Activated CD4-positive, alpha-beta T cell treated with anti-CD3 and anti-CD28 coated beads, Interleukin-2, amount 10 ng/mL, durations not matched to agents 24 days and 14 days (primary cell): ENCODE data around the gene ARHGEF17. TPM values are rescaled to one million over a fixed set of nuclear protein-coding genes. Genes with fewer than 3 reads are reported as not detected.

ENCODE experiments used
- DNase-seq: peaks from one replicate; pipeline ENCODE4 v3.0.0; 2022
- H3K27ac Mint-ChIP-seq: one replicate; pipeline ENCODE4 v1.8.0; 2022; ENCODE audit warnings: mild to moderate bottlenecking, mixed read lengths
- H3K27me3 Mint-ChIP-seq: one replicate; pipeline ENCODE4 v1.8.0; 2022; ENCODE audit warnings: mixed read lengths
- H3K36me3 Mint-ChIP-seq: one replicate; pipeline ENCODE4 v1.8.0; 2022; ENCODE audit warnings: low read depth, mild to moderate bottlenecking, mixed read lengths
- H3K4me1 Mint-ChIP-seq: one replicate; pipeline ENCODE4 v1.8.0; 2021; ENCODE audit warnings: mixed read lengths
- H3K4me3 Mint-ChIP-seq: one replicate; pipeline ENCODE4 v1.8.0; 2022; ENCODE audit warnings: mild to moderate bottlenecking, moderate library complexity, mixed read lengths
- H3K9me3 Mint-ChIP-seq: one replicate; pipeline ENCODE4 v1.8.0; 2021; ENCODE audit warnings: mixed read lengths
- intact Hi-C: fragments of 100-400 bp; cut with micrococcal nuclease; formaldehyde crosslinking; loops from one replicate; pipeline ENCODE4 v1.15.1; 2023
- total RNA-seq: library from RNA; stranded (reverse); gene quantifications from 2 replicates; pipeline ENCODE4 v1.2.3, GENCODE V29; 2022

The ARHGEF17 gene
- total RNA-seq, 1 donor from 2014 or later = not detected

DNA sequence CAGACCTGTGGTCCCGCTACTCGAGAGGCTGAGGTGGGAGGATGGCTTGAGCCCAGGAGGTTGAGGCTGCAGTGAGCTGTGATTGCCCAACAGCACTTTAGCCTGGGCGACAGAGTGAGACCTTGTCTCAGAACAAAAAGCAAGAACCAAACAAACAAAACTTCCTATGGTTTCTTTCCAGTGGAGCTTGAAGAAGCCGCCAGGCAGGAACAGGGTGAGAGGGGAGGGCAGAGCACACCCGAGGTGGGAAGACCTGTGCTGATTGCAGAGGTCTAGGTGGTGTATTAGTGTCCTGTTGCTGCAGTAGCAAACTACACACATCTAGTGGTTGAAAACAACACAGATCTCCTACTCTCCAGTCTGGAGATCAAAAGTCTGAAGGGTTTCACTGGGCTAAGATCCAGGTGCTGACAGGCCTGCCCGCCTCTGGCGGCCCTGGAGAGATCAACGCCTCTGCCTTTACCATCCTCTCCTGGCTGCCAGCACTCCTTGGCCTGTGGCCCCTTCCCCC, 10.5 kb downstream of the ARHGEF17 start:
- Mint-ChIP-seq H3K27me3 (peaks cover 4% of the 10 kb centered on the region), H3K36me3 (no peaks in the 10 kb centered on the region), H3K27ac (no peak overlapping the region), H3K4me1 (peaks cover 8% of the 10 kb centered on the region), H3K4me3 (no peak overlapping the region), H3K9me3 (no peaks in the 10 kb centered on the region)
- intact Hi-C loops = no loop called here
- DNase-seq = no peak

- H3K36me3 Mint-ChIP-seq = no peaks in the 10 kb centered on the region
- no peak overlapping the region for H3K27ac Mint-ChIP-seq
- no peak for DNase-seq
- intact Hi-C loops = no loop called here
- no peak overlapping the region for H3K4me3 Mint-ChIP-seq
- no peaks in the 10 kb centered on the region for H3K4me1 Mint-ChIP-seq
- no peaks in the 10 kb centered on the region for H3K9me3 Mint-ChIP-seq
- H3K27me3 Mint-ChIP-seq = peaks cover 4% of the 10 kb centered on the region
Observed at GRCh38 chr11:73320763-73321603, 12.9 kb downstream of the ARHGEF17 start.

DNA sequence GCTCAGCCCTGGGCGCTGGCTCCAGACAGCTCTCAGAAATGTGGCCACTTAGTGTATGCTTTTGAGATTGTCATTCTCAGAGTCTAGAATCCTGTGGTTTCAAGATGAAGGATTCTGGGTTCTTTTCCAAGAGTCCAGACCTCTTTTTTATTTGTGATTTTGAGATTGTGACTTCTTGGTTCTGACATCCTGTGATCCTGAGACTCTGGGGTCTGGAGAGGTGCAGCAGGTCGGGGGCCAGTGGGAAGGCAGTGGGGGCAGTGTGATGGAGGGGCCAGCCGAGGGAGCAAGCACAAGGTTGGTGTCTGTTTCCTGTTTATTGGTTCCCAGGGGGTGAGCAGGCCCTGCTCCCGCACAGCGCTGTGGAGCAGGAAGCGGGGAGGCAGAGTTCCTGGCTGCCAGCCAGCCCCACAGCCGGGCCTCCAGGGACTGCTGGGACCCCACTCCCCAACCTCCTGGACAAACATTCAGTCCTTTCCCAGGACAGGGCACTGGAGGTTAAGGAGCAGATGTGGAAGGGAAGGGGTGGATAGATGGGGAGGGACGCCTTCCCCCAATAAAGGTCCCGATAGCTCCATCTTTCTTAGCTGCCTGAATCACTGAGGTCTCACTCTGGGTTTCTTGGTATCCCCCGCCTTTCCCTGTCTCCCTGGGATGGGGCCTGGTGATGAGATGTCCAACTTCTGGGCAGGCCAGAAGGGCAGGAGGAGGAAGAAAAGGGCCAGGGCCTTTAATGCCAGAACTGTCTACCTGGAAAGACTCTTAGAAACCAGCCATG, 13.7 kb downstream of the ARHGEF17 start:
- intact Hi-C loops = no loop called here
- H3K4me3 Mint-ChIP-seq = no peak overlapping the region
- DNase-seq = no peak
- no peaks in the 10 kb centered on the region for H3K36me3 Mint-ChIP-seq
- no peaks in the 10 kb centered on the region for H3K27me3 Mint-ChIP-seq
- no peaks in the 10 kb centered on the region for H3K4me1 Mint-ChIP-seq
- no peak overlapping the region for H3K27ac Mint-ChIP-seq
- H3K9me3 Mint-ChIP-seq = no peaks in the 10 kb centered on the region

GRCh38 chr11:73322382-73323306, 14.6 kb downstream of the ARHGEF17 start:
- DNase-seq = no peak
- intact Hi-C loops = no loop called here
- Mint-ChIP-seq H3K9me3 (no peaks in the 10 kb centered on the region), H3K4me3 (no peak overlapping the region), H3K27ac (no peak overlapping the region), H3K4me1 (no peaks in the 10 kb centered on the region), H3K36me3 (no peaks in the 10 kb centered on the region), H3K27me3 (no peaks in the 10 kb centered on the region)

DNA sequence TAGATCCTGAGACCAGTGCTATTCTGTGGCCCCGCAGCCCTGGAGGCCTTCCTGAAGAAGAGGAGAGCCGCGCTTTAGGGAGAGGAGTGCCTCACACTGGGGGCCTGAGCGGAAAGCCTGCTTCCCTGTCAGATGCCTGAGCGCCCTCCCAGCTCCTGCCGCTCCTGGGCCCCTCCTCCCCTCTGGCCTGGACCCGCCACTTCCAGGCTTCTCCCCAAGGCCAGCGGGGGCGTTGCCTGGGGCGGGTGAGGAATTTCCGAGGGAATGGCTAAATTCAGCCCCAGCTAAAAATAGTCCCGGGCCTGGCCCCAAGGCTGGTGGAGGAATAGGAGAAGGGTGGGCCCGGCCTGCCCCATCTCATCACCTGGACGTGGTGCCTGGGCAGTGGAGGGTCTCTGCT, 15.4 kb downstream of the ARHGEF17 start:
- H3K4me3 Mint-ChIP-seq = no peak overlapping the region
- H3K36me3 Mint-ChIP-seq = no peaks in the 10 kb centered on the region
- no peaks in the 10 kb centered on the region for H3K9me3 Mint-ChIP-seq
- DNase-seq = no peak
- no peaks in the 10 kb centered on the region for H3K4me1 Mint-ChIP-seq
- intact Hi-C loops = no loop called here
- no peak overlapping the region for H3K27ac Mint-ChIP-seq
- H3K27me3 Mint-ChIP-seq = no peaks in the 10 kb centered on the region

DNA sequence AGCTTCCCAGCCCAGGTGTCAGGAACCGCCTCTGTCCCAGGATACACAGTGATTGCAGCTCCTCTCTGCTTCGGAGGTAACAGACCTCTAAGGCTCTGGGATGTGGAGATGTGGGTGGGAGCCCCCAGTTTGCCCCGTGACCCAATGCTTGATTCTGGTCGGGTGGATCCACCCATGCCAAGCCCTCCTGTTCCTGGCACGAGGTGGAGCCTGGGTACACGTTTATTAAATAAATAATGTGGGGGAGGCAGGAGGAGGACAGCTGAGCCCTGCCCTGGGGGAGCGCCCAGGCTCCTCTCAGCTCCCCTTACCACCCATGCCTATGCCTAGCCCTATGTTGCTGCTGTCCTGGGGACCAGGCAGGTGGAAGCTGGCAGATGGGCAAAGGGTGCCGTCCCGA, 16.0 kb downstream of the ARHGEF17 start:
- H3K9me3 Mint-ChIP-seq = no peaks in the 10 kb centered on the region
- H3K4me3 Mint-ChIP-seq = no peak overlapping the region
- no peaks in the 10 kb centered on the region for H3K4me1 Mint-ChIP-seq
- no peaks in the 10 kb centered on the region for H3K36me3 Mint-ChIP-seq
- intact Hi-C loops = no loop called here
- peaks cover 2% of the 10 kb centered on the region for H3K27me3 Mint-ChIP-seq
- DNase-seq = no peak
- no peak overlapping the region for H3K27ac Mint-ChIP-seq

DNA sequence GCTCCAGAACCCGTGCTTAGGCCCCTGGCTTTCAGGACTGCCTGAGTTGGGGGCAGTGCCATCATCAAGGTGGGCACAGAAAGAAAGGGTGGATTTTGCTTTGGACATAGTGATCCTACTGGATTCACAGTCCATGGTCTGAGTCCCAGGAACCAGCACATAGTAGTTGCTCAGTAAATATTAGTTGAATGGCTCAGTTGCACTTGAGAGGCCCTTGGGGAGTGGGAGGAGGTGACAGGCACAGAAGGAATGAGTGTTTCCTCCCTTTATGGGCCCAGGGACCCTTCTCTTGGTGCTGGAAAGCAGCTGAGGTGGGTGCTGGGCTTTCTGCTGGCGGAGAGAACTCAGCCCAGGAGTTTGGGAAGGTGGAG, 16.6 kb downstream of the ARHGEF17 start:
- Mint-ChIP-seq H3K36me3 (no peaks in the 10 kb centered on the region), H3K4me1 (no peaks in the 10 kb centered on the region), H3K27me3 (peaks cover 2% of the 10 kb centered on the region), H3K27ac (no peak overlapping the region), H3K9me3 (no peaks in the 10 kb centered on the region), H3K4me3 (no peak overlapping the region)
- intact Hi-C loops = no loop called here
- no peak for DNase-seq

DNA sequence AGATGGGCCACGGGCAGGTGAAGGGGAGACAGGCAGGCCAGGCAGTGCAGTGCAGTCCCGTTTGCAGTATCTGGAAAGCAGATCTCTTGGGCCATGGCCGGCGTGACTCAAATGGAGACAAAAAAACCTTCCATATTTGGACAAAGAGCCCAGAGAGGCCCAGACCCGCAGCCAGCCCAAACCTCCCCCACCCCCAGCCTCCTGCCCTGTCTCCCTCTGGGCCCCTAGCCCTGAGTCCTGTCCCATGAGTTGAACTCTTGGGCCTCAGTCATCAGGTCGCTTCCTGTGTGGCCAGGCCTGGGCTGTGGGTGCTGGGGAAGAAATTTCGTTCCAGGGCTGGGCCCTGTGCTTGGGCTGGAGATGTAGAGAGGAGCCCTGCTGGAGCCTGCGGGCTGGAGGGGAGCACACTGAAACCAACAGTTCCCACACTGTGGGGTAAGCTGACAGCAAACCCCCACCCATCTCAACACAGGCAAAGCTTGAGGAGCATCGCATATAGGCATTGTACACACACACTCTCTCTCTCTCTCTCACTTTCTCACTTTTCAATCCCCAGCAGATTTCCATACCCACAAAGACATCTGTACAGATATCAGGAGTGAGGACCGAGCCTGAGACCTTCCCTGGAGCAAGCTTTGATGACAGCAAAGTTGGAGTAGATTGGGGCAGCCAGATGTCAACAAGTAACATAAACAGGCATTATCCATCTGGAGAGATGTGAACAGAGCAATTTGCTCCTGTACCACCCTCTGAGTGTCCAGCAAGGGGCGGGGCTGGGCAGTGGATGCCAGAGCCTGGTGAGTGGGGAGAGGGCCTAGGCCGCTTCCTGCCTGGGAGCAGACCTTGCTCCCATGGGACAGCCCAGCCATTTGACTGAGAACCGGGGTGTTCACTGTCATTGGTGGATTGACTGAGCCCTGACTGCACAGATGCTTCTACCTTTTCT, 17.2 kb downstream of the ARHGEF17 start:
- Mint-ChIP-seq H3K9me3 (no peaks in the 10 kb centered on the region), H3K4me1 (no peaks in the 10 kb centered on the region), H3K27me3 (peaks cover 2% of the 10 kb centered on the region), H3K4me3 (no peak overlapping the region), H3K27ac (no peak overlapping the region), H3K36me3 (no peaks in the 10 kb centered on the region)
- intact Hi-C loops = no loop called here
- DNase-seq = no peak

GRCh38 chr11:73326929-73327811, 19.1 kb downstream of the ARHGEF17 start:
- intact Hi-C loops = no loop called here
- DNase-seq = no peak
- Mint-ChIP-seq H3K9me3 (no peaks in the 10 kb centered on the region), H3K27me3 (peaks cover 4% of the 10 kb centered on the region), H3K4me1 (no peaks in the 10 kb centered on the region), H3K4me3 (no peak overlapping the region), H3K36me3 (no peaks in the 10 kb centered on the region), H3K27ac (no peak overlapping the region)

GRCh38 chr11:73327812-73328364, 19.8 kb downstream of the ARHGEF17 start:
- intact Hi-C loops = no loop called here

DNA sequence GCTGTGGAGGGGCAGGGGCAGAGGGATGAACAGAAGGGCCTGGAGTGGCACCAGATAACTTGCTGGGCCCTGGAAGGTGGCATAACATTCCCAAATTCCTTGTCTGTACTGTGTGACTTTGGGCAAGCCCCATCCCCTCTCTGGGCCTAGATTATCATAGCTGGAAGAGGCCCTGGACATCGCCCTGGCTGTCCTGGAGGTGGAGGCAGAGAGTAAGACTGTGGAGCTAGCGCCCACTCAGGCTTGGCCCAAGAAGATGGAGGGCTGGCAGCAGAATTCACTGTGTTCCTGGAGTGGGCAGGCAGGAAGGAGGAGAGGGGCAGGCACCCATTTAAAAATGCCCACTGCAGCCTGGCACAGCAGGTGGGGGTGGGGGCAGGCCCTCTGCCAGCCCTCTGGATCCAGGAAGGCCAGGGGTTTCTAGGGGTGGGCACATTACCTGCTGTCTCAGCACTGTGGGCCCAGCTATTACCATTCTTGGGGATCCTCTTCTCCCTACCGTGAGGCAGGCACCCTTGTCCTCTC, 22.6 kb downstream of the ARHGEF17 start:
- no peak overlapping the region for H3K27ac Mint-ChIP-seq
- H3K27me3 Mint-ChIP-seq = peaks cover 4% of the 10 kb centered on the region
- no peak overlapping the region for H3K4me3 Mint-ChIP-seq
- no peak for DNase-seq
- intact Hi-C loops = no loop called here
- H3K9me3 Mint-ChIP-seq = no peaks in the 10 kb centered on the region
- H3K4me1 Mint-ChIP-seq = no peaks in the 10 kb centered on the region
- no peaks in the 10 kb centered on the region for H3K36me3 Mint-ChIP-seq

More at GRCh38 chr11:73327812-73328364, 19.8 kb downstream of the ARHGEF17 start:
- Mint-ChIP-seq H3K36me3 (no peaks in the 10 kb centered on the region), H3K27me3 (peaks cover 4% of the 10 kb centered on the region), H3K4me3 (no peak overlapping the region), H3K4me1 (no peaks in the 10 kb centered on the region), H3K27ac (no peak overlapping the region), H3K9me3 (no peaks in the 10 kb centered on the region)
- DNase-seq = no peak
